ENCODE measurements around the gene WDR41.

DNA sequence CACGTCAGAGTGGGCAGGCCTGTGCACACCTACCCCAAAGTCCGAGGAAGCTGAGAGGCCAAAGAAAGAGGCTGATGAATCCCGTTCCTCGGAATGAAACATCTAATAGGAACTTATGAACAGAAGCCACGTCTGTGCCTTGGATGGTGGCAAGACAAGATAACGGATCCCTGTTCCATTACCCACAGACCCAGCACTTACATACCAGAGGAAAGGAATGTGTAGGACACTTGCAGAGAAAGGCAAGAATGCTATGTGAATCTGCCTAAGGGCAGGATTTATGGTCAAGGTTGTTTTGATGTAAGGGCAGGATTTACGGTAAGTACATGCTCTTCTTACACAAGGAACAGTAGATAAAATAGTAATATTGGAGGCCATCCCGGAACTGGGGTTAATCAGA, 93.2 kb downstream of the WDR41 start:
- TF ChIP-seq GATA2 (IDR thresholded peaks at IDR 0.05; ENCODE audit: low read depth, low read length) (no peak), GATA3 (IDR thresholded peaks at IDR 0.05; ENCODE audit: low read depth, low read length) (no peak)

Data from SH-SY5Y (cell line).